ENCODE data around the gene CDX1.

Gene CDX1

DNA sequence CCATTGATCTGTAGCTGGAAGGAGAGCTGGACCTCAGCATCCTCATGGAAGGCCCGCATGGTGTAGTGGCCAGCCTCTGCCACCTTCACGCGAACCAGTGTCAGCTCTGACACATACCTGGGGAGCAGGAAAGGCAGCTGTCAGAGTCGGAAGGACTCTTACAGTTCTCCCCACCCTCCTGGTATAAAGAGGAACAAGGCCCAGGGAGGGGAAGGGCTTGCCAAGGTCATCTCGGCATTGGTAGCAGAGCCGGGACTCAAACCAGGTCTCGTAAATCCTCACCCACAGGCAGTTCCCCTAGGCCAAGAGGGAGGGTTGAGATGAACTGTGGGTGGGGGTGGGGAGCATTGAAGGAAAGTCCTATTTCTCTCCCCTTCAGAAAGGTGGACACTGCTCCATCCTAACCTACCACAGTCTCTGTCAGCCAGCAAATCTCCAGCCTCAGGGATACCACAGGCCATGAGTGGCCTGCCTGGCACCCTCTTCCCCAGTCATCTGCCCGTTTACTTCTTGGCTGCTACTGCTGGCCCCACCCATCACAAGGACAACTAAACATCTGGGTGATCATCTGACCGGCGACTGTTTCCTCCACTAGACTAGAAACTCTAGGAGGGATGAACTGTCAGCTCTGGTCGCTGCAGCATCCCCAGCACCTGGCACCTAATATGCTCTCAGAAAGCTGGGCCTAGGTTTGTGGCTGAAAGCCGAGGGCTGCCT is 34.4 kb upstream of the CDX1 start:
- DNase-seq = no peak

DNA sequence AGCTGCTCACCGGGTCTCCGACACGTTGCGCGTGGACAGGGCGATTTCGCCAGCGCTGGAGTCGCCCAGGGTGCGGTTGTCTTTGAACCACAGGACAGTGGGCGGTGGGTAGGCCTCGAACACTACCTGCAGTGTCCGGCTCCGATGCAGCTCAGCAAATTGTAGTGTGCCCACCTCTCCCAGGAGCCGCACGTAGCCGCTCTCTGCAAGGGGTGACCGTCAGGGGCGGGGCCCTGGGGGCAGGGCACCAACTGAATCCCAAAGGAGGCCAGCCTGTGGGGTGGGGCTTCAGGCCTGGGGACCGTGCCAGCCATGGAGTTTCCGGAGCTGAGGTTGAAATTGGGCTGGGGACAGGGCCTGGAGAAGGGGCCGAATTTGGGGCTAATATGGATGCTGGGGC is 33.8 kb upstream of the CDX1 start:
- no peak for DNase-seq

DNA sequence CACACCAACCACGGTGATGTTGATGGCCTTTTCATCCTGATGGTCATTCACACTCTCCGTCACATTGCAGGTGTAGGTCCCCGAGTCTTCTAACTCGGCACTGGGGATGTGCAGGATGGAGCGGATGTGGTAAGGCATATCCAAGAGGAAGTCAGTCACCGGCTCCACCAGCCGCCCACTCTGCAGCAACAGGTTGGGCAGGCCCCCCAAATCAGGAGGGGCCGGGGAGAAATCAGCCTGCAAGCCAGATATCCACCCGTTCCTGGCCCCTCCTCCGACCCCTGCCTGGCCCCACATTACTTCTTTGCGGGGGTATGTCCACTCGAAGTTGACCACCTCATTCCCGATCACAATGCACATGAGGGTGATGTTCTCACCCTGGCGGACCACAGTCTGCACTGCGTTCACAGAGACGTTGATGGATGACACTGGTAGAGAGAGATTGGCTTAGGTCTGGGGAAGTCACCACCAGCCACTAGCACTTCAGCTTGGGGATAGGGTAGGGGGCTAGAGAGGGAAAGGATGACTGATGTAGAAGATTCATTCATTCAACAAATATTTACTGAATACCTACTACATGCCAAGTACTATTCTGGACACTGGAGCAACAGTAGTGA is 32.9 kb upstream of the CDX1 start:
- DNase-seq = no peak

DNA sequence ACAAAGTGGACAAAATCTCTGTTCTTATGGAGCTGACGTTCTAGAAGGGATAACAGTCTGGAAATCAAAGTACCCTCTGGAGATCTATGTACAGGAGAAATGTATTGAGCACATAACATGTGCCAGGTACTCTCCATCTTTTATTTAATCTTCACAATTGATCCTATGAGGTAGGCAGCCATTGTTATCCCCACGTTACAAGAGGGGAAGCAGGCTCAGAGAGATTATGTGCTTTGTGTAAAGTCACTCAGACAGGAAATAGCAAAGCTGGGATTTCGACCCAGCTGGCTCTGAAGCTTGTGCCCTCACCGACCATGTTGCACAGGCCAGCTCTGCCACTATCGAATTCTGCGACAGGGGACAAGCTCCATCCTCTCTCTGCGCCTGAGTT is 32.4 kb upstream of the CDX1 start:
- DNase-seq = no peak

DNA sequence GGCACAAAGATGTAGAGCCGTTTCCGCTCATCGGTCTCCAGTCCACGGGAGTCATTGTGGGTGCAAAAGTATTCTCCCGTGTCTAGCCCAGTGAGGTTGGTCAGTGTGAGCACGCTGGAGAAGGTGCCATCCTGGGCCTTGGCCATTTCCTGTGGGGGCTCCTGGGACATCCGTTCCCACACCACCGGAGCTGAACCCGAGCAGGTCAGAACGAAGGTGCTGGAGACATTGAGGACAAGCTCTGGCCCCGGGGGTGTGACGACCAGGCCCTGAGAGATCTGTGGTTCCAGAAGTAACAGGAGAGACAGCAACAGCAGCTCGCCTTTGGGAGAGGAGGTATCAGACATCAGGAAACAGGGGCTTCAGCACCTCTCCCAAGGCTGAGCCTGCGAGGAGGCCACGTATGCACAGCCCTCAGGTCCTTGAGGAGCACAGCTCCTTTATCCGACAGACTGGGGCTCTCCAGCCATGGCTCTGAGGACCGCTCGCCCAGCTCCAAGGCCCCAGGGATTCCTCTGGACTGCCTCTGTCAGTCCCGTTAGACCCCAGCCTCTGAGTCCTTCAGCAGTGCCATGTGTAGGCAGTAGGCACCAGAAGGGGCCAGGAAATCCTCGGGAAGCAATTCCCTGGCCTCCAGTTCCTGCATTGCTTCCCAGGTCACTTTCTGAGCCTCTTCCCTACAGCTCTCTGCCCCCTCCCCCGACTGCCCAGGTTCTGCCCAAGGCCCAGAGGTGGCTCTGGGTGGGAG is 30.8 kb upstream of the CDX1 start:
- DNase-seq = no peak

DNA sequence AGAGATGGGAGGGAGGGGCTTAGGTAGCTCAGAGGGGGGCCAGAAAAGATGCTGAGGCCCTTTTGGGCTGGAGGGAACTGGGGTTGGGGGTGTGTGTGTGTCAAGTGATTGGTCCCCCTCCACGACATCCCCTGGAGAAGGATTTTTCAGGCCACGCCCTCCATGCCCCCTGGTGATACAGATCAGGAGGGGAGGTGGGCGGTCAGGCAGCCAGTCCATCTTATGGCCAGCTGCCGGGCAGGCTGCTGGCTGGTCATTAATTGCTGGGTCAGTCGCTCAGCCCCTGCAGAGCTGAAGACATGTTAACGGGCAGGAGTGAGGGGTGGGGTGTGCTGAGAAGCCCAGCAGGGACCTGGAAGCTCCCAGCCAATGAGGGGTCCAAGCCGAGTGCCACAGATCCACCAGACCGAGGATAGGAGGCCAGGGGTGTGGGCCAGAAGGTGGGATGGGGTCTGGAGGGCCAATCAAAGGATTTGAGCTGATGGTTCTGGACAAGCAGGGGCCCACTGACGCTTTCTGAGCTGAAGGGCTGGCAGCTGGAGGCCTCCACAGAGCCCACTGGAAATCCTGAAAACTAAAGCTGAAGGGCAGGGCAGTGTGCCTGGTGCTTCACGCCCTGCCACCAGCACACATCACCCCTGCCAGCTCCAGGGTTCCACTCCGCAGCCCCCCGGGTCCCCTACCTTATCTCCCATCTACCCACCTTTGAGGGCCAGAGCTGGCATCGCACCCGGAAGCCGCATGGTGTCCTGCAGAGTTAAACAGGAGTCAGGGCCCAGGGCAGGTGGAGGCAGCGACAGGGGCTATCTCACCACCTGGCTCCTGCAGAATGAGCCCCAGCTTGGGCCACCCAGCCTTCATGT is 30.0 kb upstream of the CDX1 start:
- no peak for DNase-seq

DNA sequence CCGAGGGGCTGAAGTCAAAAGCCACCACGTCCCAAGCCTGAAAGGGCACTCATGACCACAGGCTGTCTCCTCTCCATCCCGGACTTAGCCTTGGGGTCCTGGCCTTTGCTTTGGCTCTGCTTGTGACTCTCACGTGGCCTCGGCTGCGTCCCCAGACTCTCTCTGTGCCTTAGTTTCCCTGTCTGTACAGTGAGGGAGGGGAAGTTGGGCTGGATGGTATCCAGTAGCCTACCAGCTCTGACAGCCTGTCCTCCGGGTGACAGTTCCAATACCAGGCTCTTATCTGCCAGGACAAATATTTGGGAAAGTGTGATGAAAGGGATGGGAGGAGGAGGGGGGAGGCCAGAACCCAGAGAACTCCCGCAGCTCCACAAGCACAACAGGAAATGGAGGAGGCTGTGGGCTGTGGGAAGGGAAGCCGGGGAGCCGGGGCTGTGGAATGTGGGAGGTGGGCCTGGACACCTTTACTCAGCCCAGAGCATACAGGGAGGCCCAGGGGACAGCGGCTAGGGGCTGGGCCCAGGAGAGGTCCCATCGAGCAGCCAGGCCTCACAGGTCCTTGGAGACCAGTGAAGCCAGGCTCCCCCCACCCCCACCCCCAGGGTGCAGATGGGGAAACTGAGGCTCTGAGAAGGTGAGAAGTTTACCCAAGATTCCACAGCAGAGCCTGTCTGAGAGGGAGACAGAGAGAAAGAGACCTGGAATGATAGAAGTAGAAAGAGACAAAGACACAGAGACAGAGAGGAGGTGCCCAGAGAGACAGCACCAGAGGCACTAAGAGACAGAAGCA is 29.2 kb upstream of the CDX1 start:
- no peak for DNase-seq

DNA sequence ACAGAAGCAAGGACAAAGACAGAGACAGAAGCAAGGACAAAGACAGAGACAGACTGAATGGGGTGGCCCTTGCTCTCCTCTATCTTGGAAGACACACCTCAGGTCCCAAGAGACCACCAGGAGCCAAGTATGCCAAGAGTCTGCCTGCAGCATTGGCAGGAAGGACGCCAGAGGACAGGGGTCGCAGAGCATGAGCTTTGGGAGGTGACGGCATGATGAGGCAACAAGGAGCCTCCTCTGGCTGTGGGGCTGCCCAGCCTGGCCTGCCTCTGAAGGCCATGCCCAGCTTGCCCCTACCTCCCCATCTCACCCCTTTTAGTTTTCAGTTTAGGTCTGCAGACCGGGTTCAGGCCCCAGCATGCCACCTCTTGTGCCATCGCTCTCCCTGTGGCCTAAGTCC is 28.6 kb upstream of the CDX1 start:
- no peak for DNase-seq

DNA sequence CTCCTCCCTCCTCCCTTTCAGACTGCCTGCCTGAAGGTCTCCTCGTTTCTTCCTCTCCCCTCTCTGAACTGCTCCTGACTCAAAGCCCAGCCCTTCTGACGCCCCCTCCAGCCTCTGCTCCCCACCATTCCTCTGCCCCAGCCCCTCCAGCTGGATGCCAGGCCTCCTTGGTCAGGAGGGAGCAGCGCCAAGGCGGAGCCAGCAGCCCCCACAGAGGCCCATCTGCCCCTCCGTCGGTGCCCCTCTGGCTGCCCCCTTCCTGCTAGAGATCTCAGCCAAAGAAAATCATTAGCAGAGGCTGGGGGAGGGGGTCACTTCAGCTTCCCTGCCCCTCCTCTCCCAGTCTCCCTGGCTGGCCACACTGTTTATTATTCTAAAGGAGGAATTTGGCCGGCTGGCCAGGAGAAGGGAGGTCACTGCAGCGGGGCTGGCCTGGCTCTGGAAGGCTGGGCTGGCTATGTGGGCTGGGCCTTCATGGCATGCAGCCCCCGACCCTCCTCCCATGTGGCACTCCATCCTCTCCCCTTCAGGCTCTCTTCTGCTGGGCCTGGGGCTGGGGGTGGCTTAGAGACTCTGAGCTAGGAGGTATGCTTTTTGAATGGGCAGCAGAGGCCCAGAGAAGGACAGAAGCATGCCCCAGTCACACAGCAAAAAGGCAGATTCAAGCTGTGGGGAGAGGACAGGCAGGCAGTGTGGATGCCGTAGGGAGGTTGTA is 27.9 kb upstream of the CDX1 start:
- DNase-seq = no peak

DNA sequence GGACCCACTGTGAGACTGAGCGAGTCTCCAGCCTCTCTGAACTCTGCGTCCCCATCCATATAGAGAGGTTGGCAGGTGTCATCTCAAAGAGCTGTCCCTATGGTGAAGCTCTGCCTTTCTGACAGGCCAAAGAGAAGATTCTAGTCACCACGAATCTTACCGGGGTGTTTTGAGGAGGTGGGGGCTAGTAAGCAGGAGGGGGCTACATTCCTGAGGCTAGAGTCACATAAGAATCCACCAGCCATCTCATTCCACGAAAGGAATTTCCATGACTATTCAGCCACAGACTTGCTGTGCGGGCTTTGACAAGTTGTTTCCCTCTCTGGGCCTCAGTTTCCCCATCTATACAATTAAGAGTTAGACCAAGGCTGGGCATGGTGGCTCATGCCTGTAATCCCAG is 27.2 kb upstream of the CDX1 start:
- DNase-seq = no peak

DNA sequence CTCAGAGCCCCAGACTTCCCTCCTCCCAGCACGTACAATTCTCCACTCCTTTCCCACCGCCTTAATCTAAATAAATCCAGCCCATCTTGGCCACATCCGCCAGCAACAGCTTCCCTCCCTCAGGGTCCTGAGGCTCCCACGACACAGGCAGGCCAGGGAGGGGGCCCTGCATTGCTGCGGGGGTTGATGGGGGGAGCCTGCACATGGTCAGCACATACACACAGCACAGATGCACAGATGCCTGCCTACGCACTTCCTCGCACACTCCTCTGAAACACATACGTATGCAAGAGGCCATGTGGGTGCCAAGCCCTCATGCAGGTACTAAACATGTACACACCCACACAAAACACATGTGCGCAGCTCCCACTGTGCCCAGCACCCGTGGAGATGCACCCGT is 25.7 kb upstream of the CDX1 start:
- DNase-seq = no peak

DNA sequence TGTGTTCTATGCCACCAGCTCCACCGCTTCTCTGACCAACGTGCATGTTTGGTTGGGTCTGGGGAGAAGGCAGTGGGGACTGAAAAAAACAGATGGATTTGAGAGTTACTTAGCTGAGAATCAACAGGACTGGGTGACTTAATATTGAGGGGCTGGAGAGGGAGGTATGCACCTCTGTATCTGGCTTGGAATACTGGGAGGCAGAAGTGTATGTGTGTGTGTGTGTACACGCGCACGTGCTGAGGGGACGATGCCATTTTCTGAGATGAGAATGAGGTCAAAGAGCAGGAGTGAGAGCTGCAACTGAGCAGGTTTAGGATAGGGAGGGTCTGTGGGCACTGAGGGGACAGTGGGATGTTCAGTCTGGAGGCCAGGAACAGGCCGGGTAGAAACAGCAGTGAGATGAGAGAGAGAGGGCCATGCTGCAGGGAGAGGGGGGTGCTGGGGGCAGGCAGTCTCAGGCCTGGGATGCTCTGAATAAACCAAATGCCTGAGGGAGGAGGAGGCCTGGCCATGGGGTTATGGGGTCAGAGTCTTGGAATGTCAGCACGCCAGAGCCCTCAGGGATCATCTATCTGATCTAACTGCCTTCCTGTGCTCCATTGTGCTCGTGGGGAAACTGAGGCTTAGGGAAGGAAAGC is 24.9 kb upstream of the CDX1 start:
- DNase-seq = no peak

DNA sequence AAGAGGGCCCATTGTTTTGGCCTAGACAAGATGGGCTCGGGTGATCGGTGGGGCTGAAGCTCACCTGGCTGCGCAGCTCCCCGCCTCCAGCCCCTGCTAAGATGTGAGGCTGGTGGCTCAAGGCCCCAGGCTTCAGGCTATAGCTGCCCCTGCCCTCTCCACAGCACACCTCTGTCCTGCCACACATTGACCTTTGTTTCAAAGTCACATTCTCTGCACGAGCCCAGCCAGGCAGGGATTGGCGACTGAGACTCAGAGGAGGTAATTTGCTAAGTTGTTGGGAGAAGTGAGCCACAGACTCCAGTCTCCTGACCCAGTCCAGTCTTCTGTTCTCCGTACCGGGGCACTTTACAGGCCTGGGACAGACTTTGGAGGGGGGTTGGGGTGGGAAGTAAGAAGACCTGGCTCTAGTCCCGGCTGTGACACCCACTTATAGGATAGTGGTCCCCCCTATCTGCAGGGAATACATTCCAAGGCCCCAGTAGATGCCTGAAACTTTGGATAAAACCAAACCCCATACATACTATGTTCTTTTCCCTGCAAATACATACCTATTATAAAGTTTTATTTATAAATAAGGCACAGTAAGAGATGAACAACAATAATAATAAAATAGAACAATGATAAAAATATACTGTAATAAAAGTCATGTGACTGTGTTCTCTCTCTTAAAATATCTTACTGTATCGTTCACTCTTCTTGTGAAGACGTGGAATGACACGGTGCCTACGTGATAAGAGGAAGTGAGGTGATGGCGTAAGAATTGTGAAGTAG is 24.2 kb upstream of the CDX1 start:
- no peak for DNase-seq

DNA sequence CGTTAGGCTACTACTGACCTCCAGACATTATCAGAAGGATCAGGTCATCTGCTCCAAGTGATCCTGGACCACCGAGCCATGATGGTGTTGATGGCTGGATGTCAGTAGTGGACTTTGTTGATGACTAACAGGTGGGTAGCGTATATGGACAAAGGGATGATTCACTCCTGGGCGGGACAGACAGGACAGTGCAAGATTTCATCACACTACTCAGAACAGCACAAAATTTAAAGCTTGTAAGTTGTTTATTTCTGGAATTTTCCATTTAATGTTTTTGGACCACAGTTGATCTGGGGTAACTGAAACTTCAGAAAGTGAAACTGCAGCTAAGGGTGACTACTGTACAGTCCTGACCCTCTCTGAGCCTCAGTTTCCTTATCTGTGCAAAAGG is 23.6 kb upstream of the CDX1 start:
- DNase-seq = no peak

DNA sequence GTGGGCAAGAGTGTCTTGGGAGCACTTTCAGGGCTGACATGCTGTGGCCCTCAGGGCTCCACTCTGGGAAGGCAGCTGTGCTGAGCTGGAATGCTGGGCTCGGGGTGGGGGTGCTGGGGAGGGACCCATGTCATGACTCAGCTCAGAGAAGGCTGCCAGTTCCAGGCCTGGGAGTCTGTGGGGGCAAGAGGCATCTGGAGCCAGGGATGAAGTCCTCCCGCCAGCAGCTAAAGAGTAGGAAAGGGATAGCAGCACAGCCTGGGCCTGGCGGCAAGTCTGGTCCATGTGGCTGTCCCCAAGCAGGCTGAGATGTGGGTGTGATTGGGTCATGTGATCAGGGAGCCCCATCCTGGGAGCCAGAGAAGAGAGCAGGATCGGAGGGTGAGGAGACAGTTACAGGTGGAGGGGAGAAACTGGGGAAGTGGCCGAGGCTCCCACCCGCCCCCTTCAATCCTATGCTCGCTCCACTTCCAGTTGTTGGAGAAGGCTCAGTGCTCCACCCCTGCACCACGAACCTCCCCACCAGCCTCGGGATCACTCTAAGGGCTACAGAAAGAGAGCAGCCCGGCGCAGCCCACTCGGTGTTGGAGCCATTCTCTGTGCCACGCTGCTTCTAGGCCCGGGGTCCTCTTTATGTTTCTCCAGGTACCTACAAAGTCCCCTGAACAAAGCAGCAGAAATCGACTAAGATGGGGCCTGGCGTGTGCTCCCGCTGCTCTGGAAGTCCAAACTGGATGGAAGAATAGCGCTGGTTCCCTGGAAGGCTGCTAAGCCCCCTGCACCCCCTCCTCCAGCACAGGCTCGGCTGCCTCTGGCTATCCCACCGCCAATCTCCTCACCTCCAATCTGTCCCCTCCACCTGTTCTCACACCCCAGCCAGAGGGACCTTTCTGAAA is 23.0 kb upstream of the CDX1 start:
- no peak for DNase-seq

DNA sequence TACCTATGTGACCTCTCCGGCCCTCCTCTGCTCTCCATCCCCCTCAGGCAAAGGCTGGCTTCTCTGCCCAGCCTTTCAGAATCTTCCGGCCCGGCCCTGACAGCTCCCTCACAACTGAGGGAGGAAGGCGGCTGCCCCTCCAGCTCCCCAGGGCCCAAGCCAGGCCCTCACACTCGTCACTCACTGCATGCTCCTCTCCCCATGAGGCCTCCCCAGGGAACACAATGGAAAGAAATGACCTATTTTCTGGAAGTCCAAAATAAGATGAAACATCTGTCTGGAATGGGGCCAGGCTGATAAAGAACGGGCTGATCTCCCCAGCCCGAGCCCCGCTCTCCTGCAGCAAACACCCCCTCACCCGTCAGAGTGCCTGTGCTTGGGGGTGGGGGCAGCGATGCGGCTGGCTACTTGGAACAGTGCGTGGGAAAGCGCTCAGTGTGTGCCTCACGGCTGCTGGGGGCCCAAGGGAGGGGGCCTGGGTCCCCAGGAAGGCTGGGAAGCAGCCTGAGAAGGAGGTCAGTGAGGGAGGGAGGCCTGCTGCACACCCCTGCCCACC is 22.3 kb upstream of the CDX1 start:
- no peak for DNase-seq

DNA sequence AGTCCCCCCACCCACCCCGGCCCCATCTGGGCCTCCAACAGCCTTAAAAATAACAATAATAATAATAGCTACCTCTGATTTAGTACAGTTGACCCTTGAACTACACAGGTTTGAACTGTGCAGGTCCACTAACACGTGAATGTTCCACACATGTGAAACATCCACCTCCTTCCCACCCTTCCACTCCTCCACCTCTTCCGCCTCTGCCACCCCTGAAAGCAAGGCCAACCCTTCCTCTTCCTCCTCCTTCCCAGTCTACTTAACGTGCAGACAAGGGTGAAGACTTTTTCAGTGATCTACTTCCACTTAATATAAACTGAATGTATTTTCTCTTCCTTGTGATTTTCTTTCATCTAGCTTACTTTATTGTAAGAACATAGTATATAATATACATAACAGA is 21.7 kb upstream of the CDX1 start:
- DNase-seq = no peak

DNA sequence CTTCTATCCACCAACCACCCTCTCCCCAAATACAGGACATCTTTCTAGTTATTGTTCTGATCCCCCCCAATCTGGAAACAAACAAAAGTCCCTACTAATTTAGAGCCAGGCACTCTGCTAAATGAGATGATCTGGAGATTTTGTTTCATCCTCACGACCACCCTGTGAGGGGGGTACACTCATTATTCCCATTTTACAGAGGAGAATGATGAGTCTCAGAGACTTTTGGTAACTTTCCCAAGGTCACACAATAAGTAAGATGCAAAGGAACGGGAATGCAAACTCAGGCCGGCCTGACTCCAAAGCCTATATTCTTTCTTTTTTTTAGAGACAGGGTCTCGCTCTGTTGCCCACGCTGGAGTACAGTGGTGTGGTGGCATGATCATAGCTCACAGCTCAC is 20.3 kb upstream of the CDX1 start:
- no peak for DNase-seq

Data from NCI-H526 (cell line).